GM19193 (cell line): ENCODE results near the gene ITGB1BP1.

Source experiments
- POLR2A ChIP-seq: IDR thresholded peaks from 4 replicates; pipeline ENCODE4 v1.6.1; 2011; ENCODE audit not compliant: insufficient read depth, insufficient read length; ENCODE audit errors: extremely low read depth

The ITGB1BP1 gene

GRCh38 chr2:9423100-9423921 is at the start of gene ITGB1BP1, which contains the start of gene CPSF3:
TSS of gene ITGB1BP1 (minus strand) at chr2:9423528. CDS start at chr2:9418697, 4,831 bp downstream.
TSS of gene CPSF3 (plus strand) at chr2:9423654. CDS start at chr2:9423774, 120 bp downstream.
- TF ChIP-seq POLR2A = peak; percentile 79

- TF ChIP-seq POLR2A = no peak
These were observed 49.2 kb upstream of the ITGB1BP1 start for GRCh38 chr2:9472511-9472910.

- TF ChIP-seq POLR2A = no peak
These were observed 47.9 kb upstream of the ITGB1BP1 start for GRCh38 chr2:9471206-9471605.

GRCh38 chr2:9467687-9468086 is 44.4 kb upstream of the ITGB1BP1 start:
- TF ChIP-seq POLR2A = no peak

GRCh38 chr2:9466147-9466683 is 42.9 kb upstream of the ITGB1BP1 start:
- TF ChIP-seq POLR2A = no peak

- no peak for TF ChIP-seq POLR2A
These were observed 41.8 kb upstream of the ITGB1BP1 start for GRCh38 chr2:9465170-9465569.

- no peak for TF ChIP-seq POLR2A
These were observed 40.3 kb upstream of the ITGB1BP1 start for GRCh38 chr2:9463698-9464034.

- no peak for TF ChIP-seq POLR2A
These were observed 39.8 kb upstream of the ITGB1BP1 start for GRCh38 chr2:9462886-9463697.

- TF ChIP-seq POLR2A = no peak
These were observed 39.0 kb upstream of the ITGB1BP1 start for GRCh38 chr2:9462313-9462712.

DNA sequence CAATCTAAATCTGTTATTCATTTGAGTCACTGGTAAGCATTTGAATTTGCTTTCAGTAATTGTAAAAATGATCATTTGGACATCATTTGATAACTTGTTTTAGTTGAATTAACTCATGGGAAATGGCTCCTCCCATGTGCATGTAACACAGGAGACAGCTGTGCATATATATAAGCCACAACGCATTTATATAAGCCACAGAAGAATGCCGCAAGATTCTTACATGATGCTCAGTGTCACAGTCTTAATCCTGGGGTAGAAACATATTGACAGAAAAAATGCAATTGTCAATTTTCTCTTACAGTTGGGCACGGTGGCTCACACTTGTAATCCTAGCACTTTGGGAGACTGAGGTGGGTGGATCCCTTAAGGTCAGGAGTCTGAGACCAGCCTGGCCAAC is 37.8 kb upstream of the ITGB1BP1 start:
- no peak for TF ChIP-seq POLR2A

GRCh38 chr2:9460441-9461017 is 37.2 kb upstream of the ITGB1BP1 start:
- TF ChIP-seq POLR2A = no peak

- TF ChIP-seq POLR2A = no peak
These were observed 27.9 kb upstream of the ITGB1BP1 start for GRCh38 chr2:9451231-9451630.

- no peak for TF ChIP-seq POLR2A
These were observed 21.8 kb upstream of the ITGB1BP1 start for GRCh38 chr2:9445089-9445488.

DNA sequence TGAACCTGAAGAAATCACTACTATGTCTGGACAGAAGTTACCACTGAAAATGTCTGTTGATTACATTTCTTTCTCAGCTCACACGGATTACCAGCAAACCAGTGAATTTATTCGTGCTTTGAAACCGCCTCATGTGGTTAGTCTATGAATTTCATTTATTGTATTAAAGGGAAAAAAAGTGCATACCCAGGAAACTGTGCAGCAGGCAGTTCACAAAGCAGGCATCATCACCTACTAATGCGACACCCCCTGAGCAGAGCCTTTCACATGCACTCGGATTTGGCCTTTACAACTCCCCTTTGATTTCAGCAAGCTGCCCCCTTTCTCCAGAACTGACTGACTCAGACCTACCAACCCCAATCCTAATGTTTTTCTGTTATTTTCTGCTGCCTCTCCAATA is 20.2 kb upstream of the ITGB1BP1 start:
- no peak for TF ChIP-seq POLR2A

GRCh38 chr2:9441556-9441955 is 18.2 kb upstream of the ITGB1BP1 start:
- no peak for TF ChIP-seq POLR2A

GRCh38 chr2:9440058-9440727 is 16.9 kb upstream of the ITGB1BP1 start:
- TF ChIP-seq POLR2A = no peak

- TF ChIP-seq POLR2A = no peak
These were observed 16.2 kb upstream of the ITGB1BP1 start for GRCh38 chr2:9439536-9439935.
